Hypothalamus (tissue), 51 donors: ENCODE measurements around the gene PSMC1.
"Not testable (repeated sequence)": the region's sequence is repeated elsewhere in the genome, so short reads cannot be mapped to it uniquely, and the experiment has no call there.

ENCODE experiments used
- DNase-seq, 51 donors: peaks; one replicate each; lab custom pipeline; 2025; lab: John Stamatoyannopoulos, UW

PSMC1 gene

DNA sequence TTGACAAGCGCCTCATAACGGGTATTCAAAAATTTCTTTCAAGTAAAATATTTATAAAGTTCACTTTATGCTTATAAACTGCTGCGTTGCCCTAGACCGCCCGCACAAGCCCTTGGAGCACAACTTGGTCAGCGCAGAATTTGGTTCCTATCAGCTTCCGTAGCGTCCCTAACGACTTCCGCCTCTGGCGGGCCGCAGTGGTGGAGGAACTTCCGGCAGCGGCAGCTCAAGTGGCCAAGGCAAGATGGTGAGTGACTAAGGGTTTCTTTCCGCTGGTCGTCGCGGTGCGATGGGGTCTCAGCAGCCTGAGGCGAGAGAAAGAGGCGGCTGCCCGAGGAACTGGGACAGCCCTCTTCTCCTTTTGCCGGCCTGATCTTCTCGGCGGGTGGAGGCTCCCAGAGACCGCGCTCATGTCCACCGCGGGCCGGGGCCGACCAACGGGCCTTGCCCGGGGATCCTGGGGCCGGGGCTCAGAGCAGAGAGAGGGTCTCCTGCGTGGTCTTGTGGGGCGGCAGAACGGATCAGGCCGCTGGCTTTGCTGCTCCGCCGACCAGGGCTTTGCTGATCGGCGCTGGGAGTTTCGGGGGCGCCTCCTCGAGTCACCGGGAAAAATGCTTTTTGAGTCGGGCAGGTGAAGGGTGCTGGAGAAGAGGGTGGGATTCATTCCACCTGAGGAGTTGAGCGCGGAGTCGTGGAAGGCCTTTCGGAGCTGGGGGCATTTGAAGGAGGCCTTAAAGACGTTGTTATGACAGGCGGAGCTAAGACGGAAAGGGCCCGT lies at the start of gene PSMC1:
TSS of gene PSMC1 (plus strand) at position 200 of the 778 bp plus-strand sequence. CDS start at position 245, 45 bp downstream.
- peak; percentile 33 to 93 (median 83) for DNase-seq

DNA sequence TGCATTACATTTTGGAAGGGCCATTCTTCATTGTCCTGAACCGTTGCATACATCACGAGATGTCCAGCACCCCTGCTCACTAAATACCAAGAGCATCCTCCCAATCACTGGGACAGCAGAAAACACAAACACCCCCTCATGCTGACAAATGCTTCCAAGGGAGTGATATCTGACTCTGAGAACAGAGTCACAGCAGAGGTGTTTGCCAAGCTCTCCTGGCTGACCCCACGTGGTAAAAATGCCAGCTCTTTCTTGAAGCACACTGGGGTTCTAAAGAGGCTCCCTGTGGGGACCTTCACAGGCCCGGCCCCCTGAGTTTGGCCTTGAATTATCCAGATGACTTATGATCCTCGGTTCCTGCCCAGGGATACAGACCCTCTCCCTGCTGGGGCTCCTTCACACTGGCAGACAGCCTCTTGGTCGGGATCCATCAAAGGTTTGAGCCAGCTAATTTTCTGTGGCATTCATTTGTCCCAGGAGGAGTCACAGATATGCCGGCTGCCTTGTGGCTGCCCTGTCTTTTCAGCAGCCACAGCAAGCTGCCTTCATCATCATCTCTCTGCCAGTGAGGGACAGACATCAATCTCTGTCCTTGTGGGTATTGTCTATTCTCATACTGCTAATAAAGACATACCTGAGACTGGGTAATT lies 43.1 kb upstream of the PSMC1 start:
- DNase-seq: no peak

DNA sequence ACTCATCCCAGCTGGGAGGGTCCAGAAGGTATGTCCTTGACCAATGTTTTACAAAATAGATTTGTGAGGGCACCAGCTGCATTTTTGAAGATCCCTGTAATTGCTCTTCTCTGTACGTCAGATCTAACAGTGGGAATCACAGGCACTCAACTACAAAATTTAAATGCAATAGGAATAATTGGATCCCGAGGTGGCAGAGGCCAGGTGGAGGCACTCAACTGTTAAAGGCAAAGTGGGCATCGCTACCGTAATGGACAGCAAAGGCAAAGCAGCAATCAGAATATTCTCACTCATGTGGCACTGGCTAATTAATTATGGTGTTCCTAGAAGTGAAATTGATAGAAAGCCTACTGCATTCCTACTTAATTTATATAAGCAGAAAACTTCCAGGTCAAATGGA lies 27.9 kb upstream of the PSMC1 start:
- no peak for DNase-seq

DNA sequence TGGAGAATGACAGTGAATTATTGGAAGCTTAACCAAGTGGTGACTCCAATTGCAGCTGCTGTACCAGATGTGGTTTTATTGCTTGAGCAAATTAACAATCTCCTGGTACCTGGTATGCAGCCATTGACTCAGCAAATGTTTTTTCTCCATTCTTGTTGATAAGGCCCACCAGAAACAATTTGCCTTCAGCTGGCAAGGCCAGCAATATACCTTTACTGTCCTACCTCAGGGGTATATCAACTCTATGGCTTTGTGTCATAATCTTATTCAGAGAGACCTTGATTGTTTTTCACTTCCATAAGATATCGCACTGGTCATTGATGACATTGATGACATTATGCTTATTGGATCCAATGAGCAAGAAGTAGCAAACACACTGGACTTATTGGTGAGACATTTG lies 26.4 kb upstream of the PSMC1 start:
- DNase-seq: not testable (repeated sequence)

DNA sequence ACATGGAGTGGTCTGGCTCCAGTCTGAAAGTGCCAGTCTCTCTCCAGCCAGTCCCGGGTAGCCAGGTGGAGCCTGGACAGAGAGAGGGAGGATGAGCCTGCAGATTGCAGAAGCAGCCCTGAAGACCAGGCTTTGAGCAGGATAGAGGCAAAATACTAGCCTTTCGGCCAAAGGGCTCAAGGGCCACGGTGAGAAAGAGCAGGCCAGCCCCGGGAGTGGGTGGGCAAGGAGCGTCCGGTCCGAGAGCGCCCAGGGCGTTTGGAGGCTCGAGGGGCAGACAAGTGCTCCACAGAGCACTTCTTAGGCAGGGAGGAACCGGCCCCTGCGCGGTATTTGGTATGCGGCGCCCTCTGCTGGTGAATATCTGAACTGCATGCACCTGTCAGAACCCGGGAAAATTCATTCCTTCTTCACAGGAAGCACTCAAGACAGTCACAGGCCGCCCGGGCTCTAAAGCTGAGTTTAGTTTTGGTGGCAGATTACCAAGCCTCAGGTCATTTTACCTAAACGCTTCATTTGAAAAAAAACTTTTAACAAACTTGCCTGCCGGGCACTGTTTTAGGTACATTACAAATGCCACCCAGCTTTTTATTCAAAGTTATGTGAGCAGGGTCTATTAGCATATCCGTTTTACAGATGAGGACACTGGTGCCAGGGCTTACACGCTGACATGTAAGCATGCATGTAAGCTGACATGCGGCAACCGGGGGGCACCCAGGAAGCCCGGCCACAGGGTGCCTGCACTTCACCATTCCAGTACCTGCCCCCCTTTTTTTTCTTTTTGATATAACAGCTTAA lies 21.0 kb upstream of the PSMC1 start:
- peak in 47 of 51 donors; percentile 0 to 75 (median 33) for DNase-seq

DNA sequence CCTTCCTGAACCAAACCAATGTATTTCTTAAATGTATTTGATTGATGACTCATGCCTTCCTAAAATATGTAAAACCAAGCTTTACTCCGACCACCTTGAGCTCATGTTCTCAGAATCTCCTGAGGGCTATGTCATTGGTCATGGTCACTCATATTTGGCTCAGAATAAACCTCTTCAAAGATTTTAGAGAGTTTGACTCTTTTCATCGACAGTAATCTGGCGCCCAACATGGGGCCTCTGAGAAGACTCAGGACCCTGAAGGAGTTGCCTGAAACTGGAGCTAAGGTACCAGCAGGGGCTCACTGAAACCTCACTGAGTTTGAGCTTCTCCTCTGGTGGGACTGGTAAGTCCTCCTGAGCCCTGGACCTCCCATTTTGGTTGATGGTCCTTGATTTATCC lies 17.2 kb upstream of the PSMC1 start:
- DNase-seq: no peak

DNA sequence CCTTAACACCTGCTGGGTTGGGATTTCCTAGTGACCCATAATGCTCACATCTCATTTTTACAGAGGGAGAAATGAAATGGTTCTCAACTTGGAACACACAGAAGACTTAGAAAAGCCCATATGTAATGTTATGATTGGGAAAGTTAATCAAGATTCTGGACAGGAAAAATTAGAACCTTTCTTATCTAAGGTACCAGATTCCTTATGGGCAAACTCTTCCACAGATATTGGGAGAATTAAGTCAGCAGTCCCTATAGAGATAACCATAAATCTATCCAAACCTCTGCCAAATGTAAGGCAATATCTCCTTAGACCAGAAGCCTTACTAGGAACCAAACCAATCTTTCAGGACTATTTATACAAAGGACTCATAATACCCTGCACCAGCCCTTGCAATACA lies 13.9 kb upstream of the PSMC1 start:
- no peak for DNase-seq

DNA sequence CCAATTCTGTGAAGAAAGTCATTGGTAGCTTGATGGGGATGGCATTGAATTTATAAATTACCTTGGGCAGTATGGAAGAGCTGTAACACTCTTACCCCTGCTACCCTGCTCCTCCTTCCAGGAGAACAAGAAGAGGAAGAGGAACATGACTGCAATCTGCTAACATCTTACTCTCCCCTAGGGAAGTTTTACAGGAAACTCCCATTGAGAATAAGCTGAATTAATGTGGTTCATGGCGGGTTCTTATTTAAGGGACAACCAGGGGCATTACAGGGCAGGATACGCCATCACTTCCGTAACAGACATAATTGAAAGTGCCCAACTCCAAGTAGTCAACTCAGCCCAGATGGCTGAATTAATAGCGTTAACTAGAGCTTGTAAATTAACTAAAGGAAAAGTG lies 9.4 kb upstream of the PSMC1 start:
- no peak for DNase-seq

DNA sequence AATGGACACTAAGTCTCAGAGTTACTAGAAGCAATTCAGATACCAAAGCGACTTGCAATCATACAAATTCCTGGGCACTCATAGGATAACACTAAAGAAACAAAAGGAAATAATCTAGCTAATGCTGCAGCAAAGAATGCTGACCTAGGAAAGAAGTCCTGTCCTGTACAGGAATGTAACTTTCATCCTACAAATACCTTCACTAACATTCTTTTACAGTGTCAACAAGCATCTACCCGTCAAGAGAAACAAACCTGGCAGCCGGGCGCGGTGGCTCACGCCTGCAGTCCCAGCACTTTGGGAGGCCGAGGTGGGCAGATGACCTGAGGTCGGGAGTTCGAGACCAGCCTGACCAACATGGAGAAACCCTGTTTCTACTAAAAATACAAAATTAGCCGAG lies 8.9 kb upstream of the PSMC1 start:
- not testable (repeated sequence) for DNase-seq

DNA sequence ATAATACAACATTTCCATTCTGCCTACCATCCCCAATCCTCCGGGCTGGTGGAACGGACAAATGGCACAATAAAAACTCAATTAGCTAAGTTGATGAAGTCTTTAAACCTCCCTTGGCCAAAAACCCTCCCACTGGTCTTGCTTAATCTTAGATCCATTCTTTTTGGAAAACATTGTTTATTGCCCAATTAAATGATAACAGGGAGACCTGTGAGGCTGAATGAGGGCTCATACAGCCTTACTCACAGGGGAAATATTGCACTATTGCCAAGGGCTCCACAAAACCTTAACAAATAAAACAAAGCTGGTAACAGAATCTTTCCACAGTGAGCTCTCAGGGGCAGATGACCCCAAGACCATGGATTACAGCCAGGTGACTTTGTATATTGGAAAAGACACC lies 7.8 kb upstream of the PSMC1 start:
- no peak for DNase-seq

DNA sequence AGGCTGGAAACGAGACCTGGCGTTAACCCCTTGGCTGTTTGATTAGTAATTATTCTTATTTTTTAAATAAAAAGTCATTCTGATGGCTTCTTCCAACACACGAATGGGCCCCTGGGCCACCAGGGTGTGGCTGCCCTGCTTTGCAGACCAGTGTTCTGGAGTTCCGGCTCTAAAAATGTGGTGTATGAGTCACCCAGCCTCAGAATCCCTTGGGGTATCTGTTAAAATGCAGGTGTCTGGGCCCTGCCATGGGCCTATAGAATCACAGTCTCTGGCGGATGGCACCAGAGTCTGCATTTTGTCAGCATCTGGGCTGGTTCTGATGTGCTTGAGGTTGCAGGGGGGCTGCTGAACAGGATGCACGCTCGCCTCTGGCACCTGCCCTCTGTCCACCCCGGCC lies 2.5 kb upstream of the PSMC1 start:
- no peak for DNase-seq

DNA sequence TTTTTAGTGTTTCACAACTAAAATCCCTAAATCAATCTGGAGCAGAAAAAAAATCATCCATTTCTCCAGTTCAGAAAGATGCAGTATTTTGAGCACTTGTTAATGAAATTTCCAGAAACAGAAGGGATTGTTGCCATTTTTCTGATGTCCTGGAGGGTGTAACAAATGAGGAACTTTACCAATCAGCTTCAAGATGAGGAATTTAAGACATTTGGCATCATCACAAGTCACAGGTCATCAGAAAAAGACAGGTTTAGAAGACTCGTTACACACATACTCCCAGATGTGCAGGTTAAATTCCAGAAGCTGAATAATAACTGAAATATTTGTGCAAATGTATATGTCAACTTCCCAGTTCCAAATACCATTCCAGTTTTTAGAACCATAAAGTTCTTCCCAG lies 482 bp upstream of the PSMC1 start:
- no peak for DNase-seq

DNA sequence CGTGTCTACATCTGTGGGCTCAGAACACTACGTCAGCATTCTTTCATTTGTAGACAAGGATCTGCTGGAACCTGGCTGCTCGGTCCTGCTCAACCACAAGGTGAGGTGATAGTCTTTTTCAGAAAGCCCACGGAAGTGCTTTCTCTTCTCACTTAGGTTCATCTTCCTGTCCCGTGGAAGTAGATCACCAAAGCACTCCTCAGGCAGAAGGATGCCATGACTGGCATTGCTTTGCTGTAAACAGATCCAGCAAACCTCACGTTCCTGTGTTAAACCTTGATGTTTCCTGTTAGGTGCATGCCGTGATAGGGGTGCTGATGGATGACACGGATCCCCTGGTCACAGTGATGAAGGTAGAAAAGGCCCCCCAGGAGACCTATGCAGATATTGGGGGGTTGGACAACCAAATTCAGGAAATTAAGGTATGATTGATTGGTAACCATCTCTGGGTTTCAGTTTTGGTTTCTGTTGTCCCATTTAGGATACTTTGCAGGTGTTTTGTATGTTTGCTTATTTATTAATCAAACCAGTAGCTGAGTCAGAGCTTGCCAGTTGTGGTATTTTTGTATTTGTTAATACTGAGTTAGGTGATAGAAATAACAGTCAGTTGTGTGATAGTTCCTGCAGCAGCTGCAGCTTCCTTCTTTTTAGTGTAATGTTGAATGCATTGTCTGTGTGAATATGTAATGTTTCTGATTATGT lies 7.5 kb downstream of the PSMC1 start:
- no peak for DNase-seq

DNA sequence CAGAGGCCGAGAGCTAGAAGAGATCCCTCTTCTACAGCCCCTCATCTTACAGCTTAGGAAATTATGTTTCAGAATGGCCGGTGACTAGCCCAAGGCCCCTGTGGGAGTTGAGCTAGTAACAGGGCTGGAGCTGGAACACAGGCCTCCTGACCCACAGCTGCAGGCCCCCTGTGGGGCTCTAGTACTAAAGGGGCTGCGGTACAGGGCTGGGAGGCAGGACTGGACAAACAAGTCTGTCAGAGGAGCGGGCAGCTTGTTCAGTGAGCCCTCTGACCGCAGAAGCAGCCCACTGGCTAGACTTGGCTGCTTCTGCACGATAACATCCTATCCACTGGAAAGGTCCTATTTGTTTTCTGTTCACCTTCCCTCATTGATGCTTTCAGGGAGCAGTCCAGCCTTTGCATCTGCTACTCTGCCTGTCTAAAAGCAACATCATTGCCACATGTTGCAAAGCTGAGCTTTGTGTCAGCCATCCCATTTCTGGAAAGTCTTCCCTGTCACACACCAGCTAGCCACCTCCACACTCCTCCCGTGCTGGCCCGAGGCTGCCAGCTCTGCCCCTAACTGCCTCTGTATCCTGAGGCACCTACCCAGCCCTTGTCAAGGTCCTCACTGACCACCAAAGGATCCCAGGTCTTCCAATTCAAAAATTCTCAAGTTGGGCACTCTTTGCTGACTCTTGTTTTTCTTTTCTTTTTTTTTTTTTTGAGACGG lies 10.2 kb downstream of the PSMC1 start:
- no peak for DNase-seq

DNA sequence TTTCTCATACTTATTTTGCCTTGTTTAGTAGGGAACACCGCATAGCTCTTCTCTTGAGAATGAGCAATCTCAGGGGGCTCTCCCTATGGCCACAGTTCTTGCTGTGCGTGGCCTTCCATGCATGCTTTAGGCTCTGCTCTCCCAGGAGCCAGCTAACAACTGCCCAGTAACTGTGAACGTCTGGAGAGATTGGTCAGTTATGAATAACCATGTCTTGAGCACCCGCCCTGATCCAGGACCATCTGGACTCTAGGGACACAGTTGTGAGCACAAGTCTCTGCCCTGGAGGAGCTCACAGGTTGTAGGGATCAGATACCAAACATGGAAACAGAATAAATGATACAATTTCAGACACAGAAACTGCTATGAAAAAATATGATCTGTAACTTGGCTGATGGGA lies 12.1 kb downstream of the PSMC1 start:
- DNase-seq: no peak

DNA sequence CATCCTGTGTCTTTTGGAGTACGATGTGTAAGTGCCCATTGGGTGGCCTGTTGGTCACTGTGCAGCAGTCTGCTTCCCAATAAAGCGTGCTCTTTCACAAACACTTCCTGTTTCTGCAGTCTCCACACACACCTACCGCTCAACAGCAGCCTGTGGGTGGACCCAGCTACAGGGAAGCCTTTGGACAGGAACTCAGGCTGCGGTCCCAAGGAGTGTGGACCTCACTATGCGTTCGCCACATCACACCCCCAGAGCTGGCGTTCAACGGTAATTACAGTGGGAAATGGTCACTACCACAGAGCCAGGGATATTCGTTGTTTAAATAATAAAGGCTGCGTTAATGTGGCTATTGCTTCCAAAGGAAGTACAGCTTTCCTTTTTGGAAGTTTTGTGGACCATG lies 16.2 kb downstream of the PSMC1 start:
- DNase-seq: no peak

DNA sequence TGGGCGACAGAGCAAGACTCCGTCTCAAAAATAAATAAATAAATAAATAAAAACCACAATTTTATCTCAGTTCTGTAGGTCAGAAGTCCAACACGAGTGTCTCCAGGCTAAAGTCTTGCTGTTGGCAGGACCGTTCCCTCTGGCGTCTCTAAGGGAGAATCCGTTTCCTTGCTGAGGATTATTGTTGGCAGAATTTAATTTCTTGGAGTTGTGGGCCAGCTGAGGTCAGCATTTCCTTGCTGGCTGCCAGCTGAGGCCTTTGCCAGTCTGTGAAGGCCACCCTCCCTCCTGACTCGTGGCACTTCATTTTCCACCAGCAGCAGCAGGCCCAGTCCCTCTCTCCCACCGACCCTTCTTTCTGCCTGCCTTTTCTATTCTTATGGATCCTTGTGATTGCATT lies 17.2 kb downstream of the PSMC1 start:
- peak in 8 of 51 donors; percentile 19 to 39 (median 26) for DNase-seq

DNA sequence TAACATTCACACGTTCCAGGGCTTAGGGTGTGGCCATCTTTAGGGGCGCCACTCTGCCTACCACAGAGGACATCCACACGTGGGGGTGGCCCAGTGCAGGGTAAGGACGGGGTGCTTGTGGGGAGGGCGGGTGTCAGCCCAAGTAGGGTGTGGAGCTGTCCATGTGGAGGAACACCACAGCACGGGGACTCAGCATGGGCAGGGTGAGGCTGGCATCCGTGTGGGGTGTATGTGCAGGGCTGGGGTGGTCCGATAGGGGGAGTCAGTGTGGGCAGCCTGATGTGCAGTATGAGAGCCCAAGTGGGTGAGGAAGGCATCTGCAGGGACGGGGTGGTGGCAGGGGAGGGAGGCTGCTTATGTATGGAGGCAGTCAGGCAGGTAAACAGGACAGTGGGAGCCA lies 17.7 kb downstream of the PSMC1 start:
- DNase-seq: no peak

DNA sequence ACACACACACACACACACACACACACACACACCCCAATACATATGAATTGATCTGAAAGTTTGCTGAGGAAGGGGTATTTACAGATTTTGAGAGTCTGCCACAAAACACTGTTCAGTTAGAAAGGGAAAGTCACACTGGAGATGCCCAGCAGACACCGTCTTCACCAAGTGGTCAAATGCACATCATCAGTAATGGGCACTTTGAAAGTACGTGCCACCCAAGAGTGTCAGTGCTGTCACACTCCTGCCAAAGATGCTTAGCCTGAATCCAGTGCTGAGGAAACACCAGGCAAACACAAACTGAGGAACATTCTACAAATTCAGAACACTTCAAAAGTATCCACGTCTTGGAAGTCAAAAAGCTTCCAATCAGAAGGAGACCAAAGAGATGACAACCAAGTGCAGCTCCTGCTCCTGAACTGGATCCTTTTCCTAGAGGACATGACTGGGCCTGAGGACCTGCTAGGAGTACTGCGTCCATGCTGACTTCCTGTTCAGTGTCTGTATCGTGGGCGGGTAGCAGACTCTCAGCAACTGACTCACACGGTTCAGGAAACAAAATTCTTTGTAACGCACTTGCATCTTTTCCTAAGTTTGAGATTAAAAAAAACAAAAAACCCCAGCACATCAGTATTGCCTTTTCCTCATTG lies 18.6 kb downstream of the PSMC1 start:
- peak in 1 of 51 donors; percentile 30 for DNase-seq

DNA sequence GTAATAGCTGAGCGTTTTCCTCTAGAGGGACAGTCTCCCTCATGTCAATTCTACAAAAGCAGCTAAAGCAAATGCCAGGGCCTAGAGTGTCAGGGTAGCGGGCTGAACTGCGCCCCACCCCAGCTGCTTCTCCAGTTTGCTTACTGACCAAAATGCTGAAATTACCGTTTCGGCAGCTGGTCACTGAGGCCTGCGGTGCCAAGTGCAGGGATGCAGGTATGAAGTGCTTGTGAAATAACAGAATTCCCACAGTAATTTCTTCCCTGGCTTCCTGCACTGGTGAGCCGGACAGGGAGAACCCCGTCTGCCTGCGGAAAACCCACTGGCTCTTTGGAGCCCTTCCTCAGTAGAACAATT lies 19.1 kb downstream of the PSMC1 start:
- DNase-seq: no peak
